ENCODE results near the gene MAGI2. TPM values are rescaled to one million over a fixed set of nuclear protein-coding genes. Genes with fewer than 3 reads are reported as not detected.

Gene MAGI2
- total RNA-seq, 1 experiment from 2014 or later: 0.22 TPM

DNA sequence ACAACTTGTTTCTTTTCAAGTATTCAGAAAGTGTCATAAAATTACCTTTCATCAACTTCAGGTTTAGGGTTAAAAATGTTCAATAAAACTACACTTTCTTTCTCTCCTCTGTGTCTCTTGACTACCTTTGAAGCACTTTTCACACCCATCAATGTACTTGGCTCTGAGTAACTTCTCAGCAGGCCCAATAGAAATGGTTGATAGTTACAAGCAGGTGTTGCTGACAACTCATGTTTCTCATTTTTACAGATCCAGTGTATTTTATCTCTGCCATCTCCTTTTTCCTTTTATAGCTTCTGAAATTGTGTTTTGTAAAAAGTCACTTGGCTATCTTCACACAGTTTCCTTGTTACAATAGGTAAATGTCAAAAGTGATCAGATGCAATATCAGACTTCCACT is 1306.9 kb downstream of the MAGI2 start:
- DNase-seq (ENCODE audit: low read depth, low spot score) (no peak), ATAC-seq (no peak)
- TF ChIP-seq RAD21 (IDR thresholded peaks at IDR 0.05; ENCODE audit: low read depth) (no peak), TCF7L2 (IDR thresholded peaks at IDR 0.05; ENCODE audit: borderline replicate concordance, extremely low read depth, insufficient read depth, insufficient read length) (no peak)
- no peaks in the 10 kb centered on the region for H3K9me3 ChIP-seq (ENCODE audit: control insufficient read depth in 1 of 2, insufficient read depth in 1 of 2, low read depth in 1 of 2, low read length in 2 of 2)
- H3K27ac ChIP-seq (ENCODE audit: low read depth, low read length): no peak overlapping the region
- no peaks in the 10 kb centered on the region for H3K36me3 ChIP-seq (ENCODE audit: control insufficient read depth in 1 of 2, insufficient read depth in 2 of 2, low read length in 2 of 2)
- no peak overlapping the region for H3K4me3 ChIP-seq (replicated peaks in 1 of 2; ENCODE audit: low read depth in 1 of 2, low read length in 2 of 2)
- intact Hi-C loops (cut with micrococcal nuclease): no loop called here
- H3K27me3 ChIP-seq (ENCODE audit: insufficient read depth, low read length): peaks cover 43% of the 10 kb centered on the region
- H3K9me2 ChIP-seq (ENCODE audit: insufficient read depth): no peaks in the 10 kb centered on the region
- no TSS peak for BruUV-seq (replicated peaks)
- CTCF ChIA-PET: no interaction called here
- H3K9ac ChIP-seq (ENCODE audit: low read length): no peak overlapping the region
- no peaks in the 10 kb centered on the region for H3K79me2 ChIP-seq (ENCODE audit: insufficient read depth, low read length)
- no peaks in the 10 kb centered on the region for H4K20me1 ChIP-seq (ENCODE audit: insufficient read depth)
- no peak overlapping the region for H3K4me2 ChIP-seq (ENCODE audit: low read length)
- RAD21 ChIA-PET (ENCODE audit: low non-redundant PET in 1 of 2, low total read pairs in 2 of 2, uncharacterized antibody in 2 of 2, unreplicated experiment in 2 of 2): no interaction called here
- POLR2A ChIA-PET: no interaction called here
- no peaks in the 10 kb centered on the region for H3K4me1 ChIP-seq (ENCODE audit: control insufficient read depth in 1 of 2, insufficient read depth in 2 of 2, low read length in 2 of 2)
- no peak overlapping the region for H2AFZ ChIP-seq (ENCODE audit: low read depth, low read length, poor library complexity, severe bottlenecking)

DNA sequence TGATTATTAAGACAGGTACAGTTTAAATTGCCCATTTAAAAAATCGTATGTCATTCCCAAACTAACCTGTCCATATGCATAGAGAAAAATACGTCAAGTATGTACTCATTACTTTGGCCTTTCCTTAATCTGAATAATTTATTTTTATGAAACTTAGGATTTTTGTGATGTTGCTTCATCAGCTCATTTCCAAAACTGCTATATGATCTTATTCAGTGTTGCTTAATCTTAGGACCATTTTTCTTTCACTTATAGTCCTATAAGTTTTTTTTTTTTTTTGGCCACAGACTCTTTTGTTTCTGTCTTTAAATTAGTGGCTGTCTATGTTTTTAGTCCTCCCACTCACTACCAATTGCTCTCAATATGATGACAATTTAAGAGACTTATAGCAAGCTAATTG is 1309.8 kb downstream of the MAGI2 start:
- POLR2A ChIA-PET: no interaction called here

More for the DNA sequence above, 1309.8 kb downstream of the MAGI2 start:
- Histone ChIP-seq H3K79me2 (ENCODE audit: insufficient read depth, low read length) (no peaks in the 10 kb centered on the region), H3K9me3 (ENCODE audit: control insufficient read depth in 1 of 2, insufficient read depth in 1 of 2, low read depth in 1 of 2, low read length in 2 of 2) (no peaks in the 10 kb centered on the region), H3K4me3 (replicated peaks in 1 of 2; ENCODE audit: low read depth in 1 of 2, low read length in 2 of 2) (no peak overlapping the region), H3K27ac (ENCODE audit: low read depth, low read length) (no peak overlapping the region), H3K9me2 (ENCODE audit: insufficient read depth) (no peaks in the 10 kb centered on the region), H3K9ac (ENCODE audit: low read length) (no peak overlapping the region), H2AFZ (ENCODE audit: low read depth, low read length, poor library complexity, severe bottlenecking) (no peak overlapping the region), H3K36me3 (ENCODE audit: control insufficient read depth in 1 of 2, insufficient read depth in 2 of 2, low read length in 2 of 2) (no peaks in the 10 kb centered on the region), H4K20me1 (ENCODE audit: insufficient read depth) (no peaks in the 10 kb centered on the region), H3K27me3 (ENCODE audit: insufficient read depth, low read length) (peaks cover 46% of the 10 kb centered on the region), H3K4me2 (ENCODE audit: low read length) (no peak overlapping the region), H3K4me1 (ENCODE audit: control insufficient read depth in 1 of 2, insufficient read depth in 2 of 2, low read length in 2 of 2) (no peaks in the 10 kb centered on the region)
- no TSS peak for BruUV-seq (replicated peaks)
- CTCF ChIA-PET: interaction anchor here (1.0 to 1.4 kb wide), 2 partner anchors 9 kb away, joined by 3 to 10 read pairs; no protein-coding TSS in a partner anchor
- DNase-seq (ENCODE audit: low read depth, low spot score) (no peak), ATAC-seq (no peak)
- RAD21 ChIA-PET (ENCODE audit: low non-redundant PET in 1 of 2, low total read pairs in 2 of 2, uncharacterized antibody in 2 of 2, unreplicated experiment in 2 of 2): no interaction called here
- intact Hi-C loops (cut with micrococcal nuclease): no loop called here
- TF ChIP-seq CBX3 (IDR thresholded peaks at IDR 0.05; ENCODE audit: low read depth) (no peak), POLR2A (IDR thresholded peaks at IDR 0.05; ENCODE audit: borderline replicate concordance, extremely low read depth, insufficient read depth, insufficient read length) (no peak), EGR1 (IDR thresholded peaks at IDR 0.05; ENCODE audit: low read depth) (no peak), SRF (IDR thresholded peaks at IDR 0.05; ENCODE audit: low read depth) (no peak), SIN3A (IDR thresholded peaks at IDR 0.05; ENCODE audit: low read depth) (no peak), EZH2 (IDR thresholded peaks at IDR 0.05) (no peak), YY1 (IDR thresholded peaks at IDR 0.05; ENCODE audit: extremely low read depth, insufficient replicate concordance, low read depth, low read length) (no peak), TCF7L2 (IDR thresholded peaks at IDR 0.05; ENCODE audit: borderline replicate concordance, extremely low read depth, insufficient read depth, insufficient read length) (no peak), CEBPB (IDR thresholded peaks at IDR 0.05; ENCODE audit: low read depth) (no peak), ELF1 (IDR thresholded peaks at IDR 0.05; ENCODE audit: borderline replicate concordance, low read depth) (no peak), ZNF274 (IDR thresholded peaks at IDR 0.05; ENCODE audit: low read depth, low read length) (no peak), FOSL1 (IDR thresholded peaks at IDR 0.05; ENCODE audit: low read depth) (no peak)
- TF ChIP-seq, protein P1, sequence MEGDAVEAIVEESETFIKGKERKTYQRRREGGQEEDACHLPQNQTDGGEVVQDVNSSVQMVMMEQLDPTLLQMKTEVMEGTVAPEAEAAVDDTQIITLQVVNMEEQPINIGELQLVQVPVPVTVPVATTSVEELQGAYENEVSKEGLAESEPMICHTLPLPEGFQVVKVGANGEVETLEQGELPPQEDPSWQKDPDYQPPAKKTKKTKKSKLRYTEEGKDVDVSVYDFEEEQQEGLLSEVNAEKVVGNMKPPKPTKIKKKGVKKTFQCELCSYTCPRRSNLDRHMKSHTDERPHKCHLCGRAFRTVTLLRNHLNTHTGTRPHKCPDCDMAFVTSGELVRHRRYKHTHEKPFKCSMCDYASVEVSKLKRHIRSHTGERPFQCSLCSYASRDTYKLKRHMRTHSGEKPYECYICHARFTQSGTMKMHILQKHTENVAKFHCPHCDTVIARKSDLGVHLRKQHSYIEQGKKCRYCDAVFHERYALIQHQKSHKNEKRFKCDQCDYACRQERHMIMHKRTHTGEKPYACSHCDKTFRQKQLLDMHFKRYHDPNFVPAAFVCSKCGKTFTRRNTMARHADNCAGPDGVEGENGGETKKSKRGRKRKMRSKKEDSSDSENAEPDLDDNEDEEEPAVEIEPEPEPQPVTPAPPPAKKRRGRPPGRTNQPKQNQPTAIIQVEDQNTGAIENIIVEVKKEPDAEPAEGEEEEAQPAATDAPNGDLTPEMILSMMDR (IDR thresholded peaks at IDR 0.05 in 2 of 3, conservative IDR thresholded peaks at IDR 0.05 in 1 of 3; ENCODE audit: borderline replicate concordance in 1 of 3, insufficient read depth in 1 of 3, low read depth in 2 of 3, low read length in 2 of 3): no peak
